Measurements from ENCODE around the gene RHOBTB1. TPM values are rescaled to one million over a fixed set of nuclear protein-coding genes. Genes with fewer than 3 reads are reported as not detected.
"Not testable (repeated sequence)": the region's sequence is repeated elsewhere in the genome, so short reads cannot be mapped to it uniquely, and the experiment has no call there.

The RHOBTB1 gene
- total RNA-seq, 1 donor from 2014 or later = 15.8 TPM

GRCh38 chr10:60976687-60977086 is 32.7 kb upstream of the RHOBTB1 start:
- no peak overlapping the region for H3K4me3 Mint-ChIP-seq
- H3K27ac Mint-ChIP-seq (ENCODE audit: unreplicated experiment) = no peak overlapping the region
- H3K36me3 Mint-ChIP-seq (ENCODE audit: low read depth) = no peaks in the 10 kb centered on the region
- peaks cover 5% of the 10 kb centered on the region for H3K9me3 Mint-ChIP-seq
- H3K4me1 Mint-ChIP-seq = peaks cover 8% of the 10 kb centered on the region
- H3K27me3 Mint-ChIP-seq (ENCODE audit: low read depth) = no peaks in the 10 kb centered on the region
- DNase-seq (ENCODE audit: low read depth, low spot score) = no peak
- no peak for TF ChIP-seq CTCF (conservative IDR thresholded peaks at IDR 0.05)

- Mint-ChIP-seq H3K27me3 (ENCODE audit: low read depth) (no peaks in the 10 kb centered on the region), H3K9me3 (peaks cover 5% of the 10 kb centered on the region), H3K4me3 (no peak overlapping the region), H3K36me3 (ENCODE audit: low read depth) (no peaks in the 10 kb centered on the region), H3K4me1 (peaks cover 8% of the 10 kb centered on the region), H3K27ac (ENCODE audit: unreplicated experiment) (no peak overlapping the region)
- TF ChIP-seq CTCF (conservative IDR thresholded peaks at IDR 0.05) = no peak
- no peak for DNase-seq (ENCODE audit: low read depth, low spot score)
These were observed 31.7 kb upstream of the RHOBTB1 start for GRCh38 chr10:60975716-60976115.

- H3K4me1 Mint-ChIP-seq = peaks cover 8% of the 10 kb centered on the region
- DNase-seq (ENCODE audit: low read depth, low spot score) = no peak
- no peak for TF ChIP-seq CTCF (conservative IDR thresholded peaks at IDR 0.05)
- no peak overlapping the region for H3K27ac Mint-ChIP-seq (ENCODE audit: unreplicated experiment)
- no peaks in the 10 kb centered on the region for H3K27me3 Mint-ChIP-seq (ENCODE audit: low read depth)
- H3K4me3 Mint-ChIP-seq = no peak overlapping the region
- no peaks in the 10 kb centered on the region for H3K36me3 Mint-ChIP-seq (ENCODE audit: low read depth)
- H3K9me3 Mint-ChIP-seq = peaks cover 2% of the 10 kb centered on the region
These were observed 30.6 kb upstream of the RHOBTB1 start for GRCh38 chr10:60974463-60975149.

- no peak overlapping the region for H3K4me3 Mint-ChIP-seq
- H3K36me3 Mint-ChIP-seq (ENCODE audit: low read depth) = no peaks in the 10 kb centered on the region
- H3K27ac Mint-ChIP-seq (ENCODE audit: unreplicated experiment) = no peak overlapping the region
- no peaks in the 10 kb centered on the region for H3K9me3 Mint-ChIP-seq
- no peaks in the 10 kb centered on the region for H3K27me3 Mint-ChIP-seq (ENCODE audit: low read depth)
- no peak for TF ChIP-seq CTCF (conservative IDR thresholded peaks at IDR 0.05)
- DNase-seq (ENCODE audit: low read depth, low spot score) = no peak
- H3K4me1 Mint-ChIP-seq = peaks cover under 1% of the 10 kb centered on the region
These were observed 29.1 kb upstream of the RHOBTB1 start for GRCh38 chr10:60973086-60973485.

GRCh38 chr10:60972181-60972580 is 28.2 kb upstream of the RHOBTB1 start:
- H3K27me3 Mint-ChIP-seq (ENCODE audit: low read depth); H3K36me3 Mint-ChIP-seq (ENCODE audit: low read depth); DNase-seq (ENCODE audit: low read depth, low spot score); H3K4me1 Mint-ChIP-seq; H3K9me3 Mint-ChIP-seq; H3K4me3 Mint-ChIP-seq; H3K27ac Mint-ChIP-seq (ENCODE audit: unreplicated experiment): not testable (repeated sequence)

GRCh38 chr10:60970526-60970925 is 26.5 kb upstream of the RHOBTB1 start:
- H3K36me3 Mint-ChIP-seq (ENCODE audit: low read depth) = no peaks in the 10 kb centered on the region
- TF ChIP-seq CTCF (conservative IDR thresholded peaks at IDR 0.05) = no peak
- DNase-seq (ENCODE audit: low read depth, low spot score) = no peak
- H3K27me3 Mint-ChIP-seq (ENCODE audit: low read depth) = no peaks in the 10 kb centered on the region
- H3K27ac Mint-ChIP-seq (ENCODE audit: unreplicated experiment) = no peak overlapping the region
- H3K4me1 Mint-ChIP-seq = no peaks in the 10 kb centered on the region
- H3K9me3 Mint-ChIP-seq = no peaks in the 10 kb centered on the region
- H3K4me3 Mint-ChIP-seq = no peak overlapping the region
